ENCODE measurements around the gene FBXW11. TPM values are rescaled to one million over a fixed set of nuclear protein-coding genes. Genes with fewer than 3 reads are reported as not detected.

Gene FBXW11
- total RNA-seq, 1 experiment from 2014 or later, result 85.3 TPM

- H2BK12ac ChIP-seq (ENCODE audit: insufficient read length, low read depth, low read length), result no peak overlapping the region
- no peaks in the 10 kb centered on the region for H3K4me1 ChIP-seq (ENCODE audit: insufficient read depth, low read length)
- no peaks in the 10 kb centered on the region for H3K79me2 ChIP-seq (ENCODE audit: insufficient read depth, low read length)
- H3K4me2 ChIP-seq (ENCODE audit: insufficient read depth, insufficient read length, low read length), result no peak overlapping the region
- H3K9me3 ChIP-seq (ENCODE audit: control insufficient read depth, low read depth, low read length), result no peaks in the 10 kb centered on the region
- WGBS (ENCODE audit: extremely low coverage, insufficient read length, low lambda C conversion rate), result no CpG with 5 or more reads among the region's 1 CpG
- no peak overlapping the region for H4K8ac ChIP-seq (replicated peaks; ENCODE audit: insufficient read length, low read depth, low read length)
- H2BK15ac ChIP-seq (ENCODE audit: low read depth, low read length), result no peak overlapping the region
- H2BK5ac ChIP-seq (ENCODE audit: insufficient read length, low read length), result no peak overlapping the region
- H3K27me3 Mint-ChIP-seq (ENCODE audit: low read depth), result no peaks in the 10 kb centered on the region
- no peak overlapping the region for H3K4me3 Mint-ChIP-seq
- H3K27ac Mint-ChIP-seq, result no peak overlapping the region
- H3K36me3 Mint-ChIP-seq (ENCODE audit: insufficient read depth in 1 of 3, low read depth in 3 of 3), result peaks cover 24 to 82% (median 64%) of the 10 kb centered on the region in 3 experiments; a peak in 6 of 7 replicates
- no peaks in the 10 kb centered on the region for H3K27me3 ChIP-seq (ENCODE audit: insufficient read depth, low read length)
- no peak overlapping the region for H3K56ac ChIP-seq (ENCODE audit: insufficient read length, low read depth, low read length)
- no peak overlapping the region for H2AFZ ChIP-seq (ENCODE audit: low read length)
- H3K27ac ChIP-seq (ENCODE audit: insufficient read length, low read depth, low read length), result no peak overlapping the region
- H3K9me3 Mint-ChIP-seq, result no peaks in the 10 kb centered on the region
- H3K4me1 Mint-ChIP-seq, result no peaks in the 10 kb centered on the region
- H4K5ac ChIP-seq (ENCODE audit: insufficient read length, low read depth, low read length), result no peak overlapping the region
- no peak overlapping the region for H3K4ac ChIP-seq (ENCODE audit: low read depth, low read length)
- no peaks in the 10 kb centered on the region for H3K79me1 ChIP-seq (ENCODE audit: insufficient read depth, low read depth, low read length, poor library complexity, severe bottlenecking)
- no peak overlapping the region for H2BK120ac ChIP-seq (ENCODE audit: low read depth, low read length, poor library complexity, severe bottlenecking)
- H3K9ac ChIP-seq (ENCODE audit: extremely low read depth, insufficient read length, low read length), result no peak overlapping the region
- H4K20me1 ChIP-seq (ENCODE audit: control insufficient read depth, insufficient read depth, insufficient read length), result no peaks in the 10 kb centered on the region
- H2BK20ac ChIP-seq (ENCODE audit: low read depth, low read length, poor library complexity, severe bottlenecking), result no peak overlapping the region
- H3K14ac ChIP-seq (ENCODE audit: insufficient read depth, low read length), result no peak overlapping the region
- H2AK5ac ChIP-seq (ENCODE audit: insufficient read length, low read length), result no peak overlapping the region
- H4K91ac ChIP-seq (ENCODE audit: insufficient read length, low read depth, low read length), result no peak overlapping the region
- H3K23me2 ChIP-seq (ENCODE audit: insufficient read length, low read depth, low read length, poor library complexity, severe bottlenecking), result no peaks in the 10 kb centered on the region
- H3K23ac ChIP-seq (ENCODE audit: insufficient read length, low read depth, low read length), result no peak overlapping the region
- H3T11ph ChIP-seq (ENCODE audit: low read length), result no peak overlapping the region
- no peak for TF ChIP-seq CTCF (conservative IDR thresholded peaks at IDR 0.05)
- no peak overlapping the region for H3K18ac ChIP-seq (ENCODE audit: insufficient read length, low read depth, low read length)
- no peak for DNase-seq
These were observed 134.7 kb downstream of the FBXW11 start for GRCh38 chr5:171871711-171872110.
